A549 (cell line): ENCODE measurements around the gene PHEX. TPM values are rescaled to one million over a fixed set of nuclear protein-coding genes. Genes with fewer than 3 reads are reported as not detected.
A peak's percentile ranks its signal among the peaks of the same experiment; 100 is the strongest.

Source experiments
- ATAC-seq, 2 experiments: fragments of 200-7000 bp in 1 of 2; fragments of >200 bp in 1 of 2; cut with Nextera tagmentation in 1 of 2; cut with Tn5 transposase in 1 of 2; 3 replicates each; pipeline versions ENCODE4 v1.8.0 to v1.9.1; 2018 to 2020; ENCODE audit warnings: mild to moderate bottlenecking in 1 of 2, moderate library complexity in 1 of 2
- CTCF ChIA-PET: fragments of 300-600 bp; sonication (Branson Sonifier 250); formaldehyde crosslinking; extraction: SDS; loops from one replicate; lab custom pipeline; 2021; ENCODE audit warnings: antibody characterized with exemption, inconsistent platforms; lab: Yijun Ruan, JAX
- POLR2A ChIA-PET: fragments of 350-600 bp; formaldehyde crosslinking; extraction: SDS; loops from one replicate; lab custom pipeline; 2021; ENCODE audit warnings: antibody characterized with exemption, inconsistent platforms; lab: Yijun Ruan, JAX
- DNase-seq, 2 experiments: peaks; one replicate each; pipeline versions ENCODE4 v3.0.0 to v3.0.0-alpha.2; 2011 to 2016; ENCODE audit warnings: low read depth in 1 of 2, low spot score in 1 of 2
- FAIRE-seq: peaks from 2 replicates; lab custom pipeline; 2011; peaks lifted over from hg19 to GRCh38; lab: Jason Lieb, UNC
- H3K27ac ChIP-seq, 2 experiments: fragments of >200 bp; sonication (Bioruptor Twin); formaldehyde crosslinking; 3 replicates each; pipeline ENCODE4 v1.5.1; 2016 to 2017
- H3K4me1 ChIP-seq: fragments of >200 bp; sonication (Bioruptor Twin); formaldehyde crosslinking; 3 replicates; pipeline ENCODE4 v1.6.1; 2016
- H3K4me2 ChIP-seq: fragments of >200 bp; sonication (Bioruptor Twin); formaldehyde crosslinking; 3 replicates; pipeline ENCODE4 v1.6.1; 2016
- H3K4me3 ChIP-seq: fragments of >200 bp; sonication (Bioruptor Twin); formaldehyde crosslinking; 3 replicates; pipeline ENCODE4 v1.5.1; 2016
- H3K9me3 ChIP-seq: fragments of >200 bp; sonication (Bioruptor Twin); formaldehyde crosslinking; 3 replicates; pipeline ENCODE4 v1.6.1; 2016
- ATOH8 ChIP-seq: fragments of 250-450 bp; sonication (Bioruptor Pico); IDR thresholded peaks from 2 replicates; pipeline ENCODE4 v1.5.0; 2020; ENCODE audit warnings: low read depth, mild to moderate bottlenecking, moderate library complexity
- BHLHE40 ChIP-seq: IDR thresholded peaks from 2 replicates; pipeline ENCODE4 v1.6.1; 2012; ENCODE audit warnings: low read depth, low read length, inconsistent platforms
- CHD2 ChIP-seq: fragments of 150-350 bp; IDR thresholded peaks from 2 replicates; pipeline ENCODE4 v1.6.1; 2014; ENCODE audit warnings: low read length; ENCODE audit not compliant: partially characterized antibody
- CTCF ChIP-seq: fragments of >200 bp; sonication (Bioruptor Twin); formaldehyde crosslinking; IDR thresholded peaks from 3 replicates; pipeline ENCODE4 v1.5.1; 2016
- EHMT2 ChIP-seq: fragments of 200-600 bp; sonication (generic); IDR thresholded peaks from 2 replicates; pipeline ENCODE4 v1.6.1; 2016; ENCODE audit warnings: antibody characterized with exemption, low read depth, mild to moderate bottlenecking, moderate library complexity
- FOSB ChIP-seq: fragments of 250-450 bp; sonication (Bioruptor Pico); IDR thresholded peaks from 2 replicates; pipeline ENCODE4 v1.5.0; 2020; ENCODE audit warnings: mild to moderate bottlenecking, moderate library complexity
- HDAC2 ChIP-seq: fragments of 200-600 bp; sonication (generic); IDR thresholded peaks from 2 replicates; pipeline ENCODE4 v1.6.1; 2016
- HES2 ChIP-seq: fragments of >200 bp; sonication (Bioruptor Twin); formaldehyde crosslinking; IDR thresholded peaks from 2 replicates; pipeline ENCODE4 v1.6.1; 2016
- HOXB13 ChIP-seq: fragments of 250-450 bp; sonication (Bioruptor Pico); IDR thresholded peaks from 2 replicates; pipeline ENCODE4 v1.5.0; 2020; ENCODE audit warnings: low read depth, mild to moderate bottlenecking, moderate library complexity
- KDM1A ChIP-seq: fragments of 200-600 bp; sonication (generic); IDR thresholded peaks from 2 replicates; pipeline ENCODE4 v1.6.1; 2016; ENCODE audit warnings: low read depth, mild to moderate bottlenecking
- MAFK ChIP-seq: fragments of 450-650 bp; IDR thresholded peaks from 2 replicates; pipeline ENCODE4 v1.6.1; 2014; ENCODE audit not compliant: partially characterized antibody
- NFE2L2 ChIP-seq: fragments of 150-350 bp; conservative IDR thresholded peaks from 2 replicates; pipeline ENCODE4 v1.6.1; 2014; ENCODE audit warnings: low read length
- NR3C1 ChIP-seq: fragments of >200 bp; sonication (Bioruptor Twin); formaldehyde crosslinking; IDR thresholded peaks from 3 replicates; pipeline ENCODE4 v1.6.1; 2017
- PBX3 ChIP-seq: IDR thresholded peaks from 2 replicates; pipeline ENCODE4 v1.6.1; 2012
- PHF8 ChIP-seq: fragments of 200-600 bp; sonication (generic); IDR thresholded peaks from 2 replicates; pipeline ENCODE4 v1.6.1; 2016; ENCODE audit warnings: low read depth, mild to moderate bottlenecking, antibody characterized with exemption, moderate library complexity, borderline replicate concordance
- RAD21 ChIP-seq, 2 experiments: fragments of >200 bp in 1 of 2; sonication (Bioruptor Twin) in 1 of 2; formaldehyde crosslinking in 1 of 2; IDR thresholded peaks in 1 of 2; conservative IDR thresholded peaks in 1 of 2; 2 replicates in 1 of 2; 3 replicates in 1 of 2; pipeline ENCODE4 v1.6.1; 2012 to 2018; ENCODE audit warnings: inconsistent platforms in 1 of 2
- RARB ChIP-seq: fragments of 250-450 bp; sonication (Bioruptor Pico); IDR thresholded peaks from 2 replicates; pipeline ENCODE4 v1.8.0; 2021; ENCODE audit warnings: mild to moderate bottlenecking, moderate library complexity
- RCOR1 ChIP-seq: fragments of 150-350 bp; IDR thresholded peaks from 2 replicates; pipeline ENCODE4 v1.6.1; 2014; ENCODE audit warnings: antibody characterized with exemption, low read length, low read depth
- RFX5 ChIP-seq: fragments of 450-650 bp; IDR thresholded peaks from 2 replicates; pipeline ENCODE4 v1.7.1; 2014; ENCODE audit warnings: antibody characterized with exemption, mild to moderate bottlenecking, moderate library complexity
- RNF2 ChIP-seq: fragments of 200-600 bp; sonication (generic); IDR thresholded peaks from 2 replicates; pipeline ENCODE4 v1.6.1; 2016; ENCODE audit warnings: low read depth, mild to moderate bottlenecking, antibody characterized with exemption, moderate library complexity, borderline replicate concordance
- SMC3 ChIP-seq: fragments of >200 bp; sonication (Bioruptor Twin); formaldehyde crosslinking; IDR thresholded peaks from 3 replicates; pipeline ENCODE4 v1.6.1; 2018; ENCODE audit warnings: inconsistent platforms
- SREBF2 ChIP-seq: fragments of 450-650 bp; IDR thresholded peaks from 2 replicates; pipeline ENCODE4 v1.6.1; 2014; ENCODE audit warnings: mild to moderate bottlenecking, moderate library complexity
- USF2 ChIP-seq: fragments of 450-650 bp; IDR thresholded peaks from 2 replicates; pipeline ENCODE4 v1.6.1; 2014; ENCODE audit warnings: antibody characterized with exemption
- ZC3H11A ChIP-seq: fragments of 450-650 bp; IDR thresholded peaks from 2 replicates; pipeline ENCODE4 v1.6.1; 2014; ENCODE audit warnings: antibody characterized with exemption, mild to moderate bottlenecking
- ZFP36 ChIP-seq: fragments of 450-650 bp; IDR thresholded peaks from 2 replicates; pipeline ENCODE4 v1.6.1; 2014; ENCODE audit warnings: borderline replicate concordance; ENCODE audit not compliant: partially characterized antibody
- ZNF302 ChIP-seq: fragments of 250-450 bp; sonication (Bioruptor Pico); IDR thresholded peaks from 2 replicates; pipeline ENCODE4 v1.9.0; 2021; ENCODE audit warnings: inconsistent platforms, mild to moderate bottlenecking, moderate library complexity
- ZSCAN20 ChIP-seq: fragments of 250-450 bp; sonication (Bioruptor Pico); IDR thresholded peaks from 2 replicates; pipeline ENCODE4 v1.8.0; 2022; ENCODE audit warnings: mild to moderate bottlenecking, moderate library complexity
- WGBS: methylation state at CpG from one replicate; pipeline ENCODE4 v1.1.6; 2017; ENCODE audit errors: missing lambda C conversion rate; 5-methylcytosine and 5-hydroxymethylcytosine counted together
- polyA plus RNA-seq, 4 experiments: library from polyadenylated mRNA; depleted of rRNA in 3 of 4; stranded (reverse); fragments of >200 nt; fragmentation: RNase III in 1 of 4; extraction: RNeasy Plus Mini Kit Qiagen cat#74134 plus additional on column Dnase treatment in 1 of 4; gene quantifications; 2 replicates in 3 of 4; 3 replicates in 1 of 4; pipeline ENCODE4 v1.2.3, GENCODE V29; 2011 to 2017

PHEX gene
- polyA plus RNA-seq, 2 of the 4 experiments (the other 2 are of a cell fraction), result 0.28 to 0.98 TPM

GRCh38 chrX:22035236-22035635 lies 3.1 kb downstream of the PHEX start:
- CTCF ChIA-PET, result interaction anchor here (1.2 kb wide), 1 partner anchor 50 kb away, joined by 3 read pairs; no protein-coding TSS in a partner anchor
- FAIRE-seq, result no peak

GRCh38 chrX:22037225-22037624 lies 5.1 kb downstream of the PHEX start:
- ChIA-PET CTCF (no interaction called here), POLR2A (no interaction called here)
- Histone ChIP-seq H3K27ac (no peak overlapping the region), H3K4me3 (no peak overlapping the region), H3K4me2 (no peak overlapping the region), H3K9me3 (no peaks in the 10 kb centered on the region), H3K4me1 (no peaks in the 10 kb centered on the region)
- peak; percentile 56 for FAIRE-seq
- no peak for DNase-seq
- ATAC-seq, result no peak
- TF ChIP-seq USF2, result no peak
- no peak for TF ChIP-seq HES2
- no peak for TF ChIP-seq RFX5
- TF ChIP-seq ATOH8 (CRISPR knock-in tag), result no peak
- no peak for TF ChIP-seq ZFP36
- TF ChIP-seq PHF8, result no peak
- TF ChIP-seq HOXB13 (CRISPR knock-in tag), result no peak
- TF ChIP-seq BHLHE40, result no peak
- TF ChIP-seq NR3C1, result no peak
- TF ChIP-seq MAFK, result no peak
- TF ChIP-seq RAD21 (conservative IDR thresholded peaks at IDR 0.05 in 1 of 2, IDR thresholded peaks at IDR 0.05 in 1 of 2), result no peak
- no peak for TF ChIP-seq FOSB (CRISPR knock-in tag)
- WGBS, result 78% methylated on average over 2 of the region's 2 CpGs

More at GRCh38 chrX:22035236-22035635, 3.1 kb downstream of the PHEX start:
- POLR2A ChIA-PET, result no interaction called here
- WGBS, result 71% methylated on average over 1 of the region's 1 CpG
- DNase-seq (no peak), ATAC-seq (no peak)
- H3K9me3 ChIP-seq, result no peaks in the 10 kb centered on the region
- no peak overlapping the region for H3K27ac ChIP-seq
- TF ChIP-seq MAFK, result no peak
- TF ChIP-seq HDAC2, result no peak
- no peak for TF ChIP-seq PBX3
- TF ChIP-seq RARB (CRISPR knock-in tag), result no peak
- no peak for TF ChIP-seq ZNF302
- TF ChIP-seq SMC3, result no peak
- no peak for TF ChIP-seq RCOR1
- no peak for TF ChIP-seq SREBF2
- TF ChIP-seq ZSCAN20 (CRISPR knock-in tag), result no peak
- no peak for TF ChIP-seq CTCF
- no peak for TF ChIP-seq RNF2
- no peak for TF ChIP-seq NFE2L2
- no peak for TF ChIP-seq ZC3H11A
- no peak for TF ChIP-seq EHMT2
- TF ChIP-seq RFX5, result no peak
- no peak for TF ChIP-seq KDM1A
- TF ChIP-seq CHD2, result no peak
- TF ChIP-seq, all 56 proteins: peak for 0
- Histone ChIP-seq H3K4me2 (no peak overlapping the region), H3K4me1 (no peaks in the 10 kb centered on the region), H3K4me3 (no peak overlapping the region)
